ENCODE data around the gene RAD52.

Gene RAD52

DNA sequence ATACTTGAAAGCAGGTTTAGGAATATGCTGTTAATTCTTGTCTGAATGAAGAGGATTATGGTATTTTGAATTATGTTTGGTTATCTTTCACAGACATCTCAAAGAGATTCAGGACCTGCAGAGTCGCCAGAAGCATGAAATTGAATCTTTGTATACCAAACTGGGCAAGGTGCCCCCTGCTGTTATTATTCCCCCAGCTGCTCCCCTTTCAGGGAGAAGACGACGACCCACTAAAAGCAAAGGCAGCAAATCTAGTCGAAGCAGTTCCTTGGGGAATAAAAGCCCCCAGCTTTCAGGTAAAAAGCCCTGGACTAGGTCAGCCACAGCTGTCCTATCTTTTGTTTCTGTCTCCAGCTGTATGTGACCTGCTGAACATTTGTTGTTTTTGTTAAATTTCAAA lies 52.1 kb downstream of the RAD52 start:
- H4K20me1 ChIP-seq (ENCODE audit: low read depth, low read length): no peaks in the 10 kb centered on the region
- no peak overlapping the region for H2AFZ ChIP-seq (ENCODE audit: low read depth, low read length, severe bottlenecking)
- no peak overlapping the region for H3K9ac ChIP-seq (ENCODE audit: low read length)
- no peaks in the 10 kb centered on the region for H3K27me3 ChIP-seq (ENCODE audit: low read length)
- H3K27ac ChIP-seq (ENCODE audit: low read depth, low read length): no peak overlapping the region
- peaks cover 24% of the 10 kb centered on the region for H3K36me3 ChIP-seq (ENCODE audit: low read length)
- no peaks in the 10 kb centered on the region for H3F3A ChIP-seq (ENCODE audit: insufficient read depth)
- TF ChIP-seq, protein P1, sequence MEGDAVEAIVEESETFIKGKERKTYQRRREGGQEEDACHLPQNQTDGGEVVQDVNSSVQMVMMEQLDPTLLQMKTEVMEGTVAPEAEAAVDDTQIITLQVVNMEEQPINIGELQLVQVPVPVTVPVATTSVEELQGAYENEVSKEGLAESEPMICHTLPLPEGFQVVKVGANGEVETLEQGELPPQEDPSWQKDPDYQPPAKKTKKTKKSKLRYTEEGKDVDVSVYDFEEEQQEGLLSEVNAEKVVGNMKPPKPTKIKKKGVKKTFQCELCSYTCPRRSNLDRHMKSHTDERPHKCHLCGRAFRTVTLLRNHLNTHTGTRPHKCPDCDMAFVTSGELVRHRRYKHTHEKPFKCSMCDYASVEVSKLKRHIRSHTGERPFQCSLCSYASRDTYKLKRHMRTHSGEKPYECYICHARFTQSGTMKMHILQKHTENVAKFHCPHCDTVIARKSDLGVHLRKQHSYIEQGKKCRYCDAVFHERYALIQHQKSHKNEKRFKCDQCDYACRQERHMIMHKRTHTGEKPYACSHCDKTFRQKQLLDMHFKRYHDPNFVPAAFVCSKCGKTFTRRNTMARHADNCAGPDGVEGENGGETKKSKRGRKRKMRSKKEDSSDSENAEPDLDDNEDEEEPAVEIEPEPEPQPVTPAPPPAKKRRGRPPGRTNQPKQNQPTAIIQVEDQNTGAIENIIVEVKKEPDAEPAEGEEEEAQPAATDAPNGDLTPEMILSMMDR (IDR thresholded peaks at IDR 0.05; ENCODE audit: insufficient read depth, low read length, poor library complexity, severe bottlenecking): no peak
- TF ChIP-seq EZH2phosphoT487 (conservative IDR thresholded peaks at IDR 0.05; ENCODE audit: low read length): no peak
- H3K79me2 ChIP-seq (ENCODE audit: insufficient read depth, low read length): no peaks in the 10 kb centered on the region
- H3K4me2 ChIP-seq (ENCODE audit: low read depth, low read length, poor library complexity, severe bottlenecking): no peak overlapping the region
- no peak overlapping the region for H3K4me3 ChIP-seq (ENCODE audit: insufficient read depth, low read length, poor library complexity, severe bottlenecking)
- H3K9me2 ChIP-seq (replicated peaks; ENCODE audit: insufficient read depth, low read length): no peaks in the 10 kb centered on the region
- H3K9me3 ChIP-seq (ENCODE audit: insufficient read depth, low read length): no peaks in the 10 kb centered on the region

DNA sequence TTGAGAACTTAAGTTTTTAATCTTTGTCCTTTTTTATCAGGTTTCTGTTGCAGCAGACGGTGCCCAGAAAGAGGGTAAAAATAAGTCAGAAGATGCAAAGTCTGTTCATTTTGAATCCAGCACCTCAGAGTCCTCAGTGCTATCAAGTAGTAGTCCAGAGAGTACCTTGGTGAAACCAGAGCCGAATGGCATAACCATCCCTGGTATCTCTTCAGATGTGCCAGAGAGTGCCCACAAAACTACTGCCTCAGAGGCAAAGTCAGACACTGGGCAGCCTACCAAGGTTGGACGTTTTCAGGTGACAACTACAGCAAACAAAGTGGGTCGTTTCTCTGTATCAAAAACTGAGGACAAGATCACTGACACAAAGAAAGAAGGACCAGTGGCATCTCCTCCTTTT lies 53.5 kb downstream of the RAD52 start:
- Histone ChIP-seq H3K4me3 (ENCODE audit: insufficient read depth, low read length, poor library complexity, severe bottlenecking) (no peak overlapping the region), H3K27me3 (ENCODE audit: low read length) (no peaks in the 10 kb centered on the region), H2AFZ (ENCODE audit: low read depth, low read length, severe bottlenecking) (no peak overlapping the region), H3K9me3 (ENCODE audit: insufficient read depth, low read length) (no peaks in the 10 kb centered on the region), H3K9ac (ENCODE audit: low read length) (no peak overlapping the region), H4K20me1 (ENCODE audit: low read depth, low read length) (no peaks in the 10 kb centered on the region), H3F3A (ENCODE audit: insufficient read depth) (no peaks in the 10 kb centered on the region), H3K36me3 (ENCODE audit: low read length) (peaks cover 22% of the 10 kb centered on the region), H3K27ac (ENCODE audit: low read depth, low read length) (no peak overlapping the region), H3K79me2 (ENCODE audit: insufficient read depth, low read length) (no peaks in the 10 kb centered on the region), H3K9me2 (replicated peaks; ENCODE audit: insufficient read depth, low read length) (no peaks in the 10 kb centered on the region), H3K4me2 (ENCODE audit: low read depth, low read length, poor library complexity, severe bottlenecking) (no peak overlapping the region)
- TF ChIP-seq, protein P1 (IDR thresholded peaks at IDR 0.05; ENCODE audit: insufficient read depth, low read length, poor library complexity, severe bottlenecking): no peak
- no peak for TF ChIP-seq EZH2phosphoT487 (conservative IDR thresholded peaks at IDR 0.05; ENCODE audit: low read length)

DNA sequence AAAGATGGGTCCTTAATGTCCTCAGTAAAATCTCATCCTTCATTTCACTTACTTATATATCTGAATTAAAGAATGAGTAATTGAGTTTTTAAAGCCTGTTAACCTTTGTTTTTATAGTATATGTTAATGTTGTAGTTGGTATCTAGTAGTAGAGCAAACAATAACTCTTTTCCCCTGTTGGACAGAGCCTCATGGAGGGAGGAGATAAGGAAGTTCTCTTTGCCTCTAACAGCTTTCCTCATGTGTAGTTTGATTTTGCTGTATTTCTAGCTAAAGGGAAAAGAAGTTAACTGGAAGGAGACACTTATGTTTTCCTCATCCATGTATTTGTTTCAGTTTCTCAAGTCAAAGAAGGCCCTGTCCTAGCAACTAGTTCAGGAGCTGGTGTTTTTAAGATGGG lies 55.3 kb downstream of the RAD52 start:
- Histone ChIP-seq H3K36me3 (ENCODE audit: low read length) (peaks cover 27% of the 10 kb centered on the region), H4K20me1 (ENCODE audit: low read depth, low read length) (no peaks in the 10 kb centered on the region), H2AFZ (ENCODE audit: low read depth, low read length, severe bottlenecking) (no peak overlapping the region), H3K9me3 (ENCODE audit: insufficient read depth, low read length) (no peaks in the 10 kb centered on the region), H3K79me2 (ENCODE audit: insufficient read depth, low read length) (no peaks in the 10 kb centered on the region), H3K4me3 (ENCODE audit: insufficient read depth, low read length, poor library complexity, severe bottlenecking) (no peak overlapping the region), H3F3A (ENCODE audit: insufficient read depth) (no peaks in the 10 kb centered on the region), H3K4me2 (ENCODE audit: low read depth, low read length, poor library complexity, severe bottlenecking) (no peak overlapping the region), H3K27ac (ENCODE audit: low read depth, low read length) (no peak overlapping the region), H3K27me3 (ENCODE audit: low read length) (no peaks in the 10 kb centered on the region), H3K9ac (ENCODE audit: low read length) (no peak overlapping the region), H3K9me2 (replicated peaks; ENCODE audit: insufficient read depth, low read length) (no peaks in the 10 kb centered on the region)
- TF ChIP-seq, protein P1 (IDR thresholded peaks at IDR 0.05; ENCODE audit: insufficient read depth, low read length, poor library complexity, severe bottlenecking): no peak
- no peak for TF ChIP-seq EZH2phosphoT487 (conservative IDR thresholded peaks at IDR 0.05; ENCODE audit: low read length)

Measured in SU-DHL-6 (cell line).